ENCODE measurements around the gene CHRM1. TPM values are rescaled to one million over a fixed set of nuclear protein-coding genes. Genes with fewer than 3 reads are reported as not detected.

The CHRM1 gene
- total RNA-seq, 2 donors from 2014 or later = not detected

DNA sequence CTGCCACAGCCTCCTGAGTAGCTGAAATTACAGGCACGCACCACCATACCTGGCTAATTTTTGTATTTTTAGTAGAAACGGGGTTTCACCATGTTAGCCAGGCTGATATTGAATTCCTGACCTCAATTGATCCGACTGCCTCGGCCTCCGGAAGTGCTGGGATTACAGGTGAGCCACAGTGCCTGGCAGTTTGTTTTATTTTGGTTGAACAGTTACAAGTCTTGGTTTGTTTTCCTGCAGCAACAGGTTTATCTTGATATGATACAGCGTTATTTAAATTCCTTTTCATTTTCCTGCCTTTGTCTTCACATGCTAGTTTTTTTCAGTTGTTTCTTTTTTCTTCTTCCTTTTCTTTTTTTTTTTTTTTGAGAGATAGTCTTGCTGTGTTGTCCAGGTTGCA, 44.5 kb downstream of the CHRM1 start:
- DNase-seq = no peak
- peaks cover 22% of the 10 kb centered on the region for H3K4me1 Mint-ChIP-seq
- Histone ChIP-seq H3K4me1 (ENCODE audit: control insufficient read depth, insufficient read depth, low read length) (peaks cover 8% of the 10 kb centered on the region), H3K36me3 (ENCODE audit: control insufficient read depth, insufficient read depth, low read length) (peaks cover 54% of the 10 kb centered on the region), H3K4me3 (ENCODE audit: low read length) (no peak overlapping the region), H3K9me3 (ENCODE audit: control insufficient read depth, low read length) (no peaks in the 10 kb centered on the region), H3K9ac (ENCODE audit: extremely low read depth, low read length, poor library complexity, severe bottlenecking) (no peak overlapping the region), H3K27ac (ENCODE audit: low read depth, low read length) (no peak overlapping the region), H3K27me3 (ENCODE audit: control insufficient read depth, insufficient read depth, low read length, poor library complexity, severe bottlenecking) (no peaks in the 10 kb centered on the region)
- H3K4me3 Mint-ChIP-seq = no peak overlapping the region
- H3K36me3 Mint-ChIP-seq (ENCODE audit: low read depth) = peaks cover 45% of the 10 kb centered on the region
- H3K9me3 Mint-ChIP-seq = no peaks in the 10 kb centered on the region
- 91 to 98% methylated on average over 6 of the region's 6 CpGs for WGBS, 2 experiments (ENCODE audit: insufficient coverage in 1 of 2, insufficient read length in 1 of 2)
- H3K27me3 Mint-ChIP-seq (ENCODE audit: insufficient read depth) = no peaks in the 10 kb centered on the region
- peak overlapping the region; percentile 35 for H3K27ac Mint-ChIP-seq
- TF ChIP-seq, protein P1, sequence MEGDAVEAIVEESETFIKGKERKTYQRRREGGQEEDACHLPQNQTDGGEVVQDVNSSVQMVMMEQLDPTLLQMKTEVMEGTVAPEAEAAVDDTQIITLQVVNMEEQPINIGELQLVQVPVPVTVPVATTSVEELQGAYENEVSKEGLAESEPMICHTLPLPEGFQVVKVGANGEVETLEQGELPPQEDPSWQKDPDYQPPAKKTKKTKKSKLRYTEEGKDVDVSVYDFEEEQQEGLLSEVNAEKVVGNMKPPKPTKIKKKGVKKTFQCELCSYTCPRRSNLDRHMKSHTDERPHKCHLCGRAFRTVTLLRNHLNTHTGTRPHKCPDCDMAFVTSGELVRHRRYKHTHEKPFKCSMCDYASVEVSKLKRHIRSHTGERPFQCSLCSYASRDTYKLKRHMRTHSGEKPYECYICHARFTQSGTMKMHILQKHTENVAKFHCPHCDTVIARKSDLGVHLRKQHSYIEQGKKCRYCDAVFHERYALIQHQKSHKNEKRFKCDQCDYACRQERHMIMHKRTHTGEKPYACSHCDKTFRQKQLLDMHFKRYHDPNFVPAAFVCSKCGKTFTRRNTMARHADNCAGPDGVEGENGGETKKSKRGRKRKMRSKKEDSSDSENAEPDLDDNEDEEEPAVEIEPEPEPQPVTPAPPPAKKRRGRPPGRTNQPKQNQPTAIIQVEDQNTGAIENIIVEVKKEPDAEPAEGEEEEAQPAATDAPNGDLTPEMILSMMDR (conservative IDR thresholded peaks at IDR 0.05) = no peak

DNA sequence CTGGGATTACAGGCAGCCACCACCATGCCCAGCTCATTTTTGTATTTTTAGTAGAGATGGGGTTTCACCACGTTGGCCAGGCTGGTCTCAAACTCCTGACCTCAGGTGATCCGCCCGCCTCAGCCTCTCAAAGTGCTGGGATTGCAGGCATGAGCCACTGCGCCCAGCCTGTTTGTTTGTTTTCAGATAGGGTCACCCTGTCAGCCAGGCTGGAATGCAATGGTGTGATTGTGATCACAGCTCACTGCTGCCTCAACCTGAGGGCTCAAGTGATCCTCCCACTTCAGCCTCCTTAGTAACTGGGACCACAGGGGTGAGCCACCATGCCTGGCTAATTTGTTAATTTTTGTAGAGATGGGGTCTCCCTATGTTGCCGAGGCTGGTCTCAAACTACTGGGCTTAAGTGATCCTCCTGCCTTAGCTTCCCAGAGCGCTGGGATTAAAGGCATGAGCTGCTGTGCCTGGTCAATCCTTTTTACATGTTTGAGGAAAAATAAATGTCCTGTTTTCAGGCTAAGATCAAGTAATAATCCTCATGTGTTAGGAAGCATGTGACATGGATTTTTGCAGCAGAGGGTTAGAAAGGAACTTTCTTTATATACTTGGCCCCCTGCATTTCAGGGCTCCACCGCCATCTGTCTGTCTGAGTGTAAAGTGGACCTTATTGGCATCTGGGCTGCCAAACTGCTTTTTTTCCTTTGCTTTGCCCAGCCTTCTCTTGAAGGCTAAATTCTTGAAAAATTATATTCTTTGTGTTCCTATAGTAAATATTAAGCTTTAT, 45.3 kb downstream of the CHRM1 start:
- DNase-seq = no peak
- peaks cover 8% of the 10 kb centered on the region for H3K4me1 ChIP-seq (ENCODE audit: control insufficient read depth, insufficient read depth, low read length)
- H3K27me3 Mint-ChIP-seq (ENCODE audit: insufficient read depth) = no peaks in the 10 kb centered on the region
- H3K27ac Mint-ChIP-seq = peak overlapping the region; percentile 76
- H3K9me3 ChIP-seq (ENCODE audit: control insufficient read depth, low read length) = no peaks in the 10 kb centered on the region
- no peaks in the 10 kb centered on the region for H3K27me3 ChIP-seq (ENCODE audit: control insufficient read depth, insufficient read depth, low read length, poor library complexity, severe bottlenecking)
- H3K36me3 ChIP-seq (ENCODE audit: control insufficient read depth, insufficient read depth, low read length) = peaks cover 57% of the 10 kb centered on the region
- TF ChIP-seq, protein P1 (conservative IDR thresholded peaks at IDR 0.05) = peak; percentile 34
- H3K36me3 Mint-ChIP-seq (ENCODE audit: low read depth) = peaks cover 46% of the 10 kb centered on the region
- H3K27ac ChIP-seq (ENCODE audit: low read depth, low read length) = no peak overlapping the region
- no peaks in the 10 kb centered on the region for H3K9me3 Mint-ChIP-seq
- H3K9ac ChIP-seq (ENCODE audit: extremely low read depth, low read length, poor library complexity, severe bottlenecking) = no peak overlapping the region
- WGBS, 2 experiments (ENCODE audit: insufficient coverage in 1 of 2, insufficient read length in 1 of 2) = 86 to 100% methylated on average over 6 to 7 of the region's 7 CpGs
- peaks cover 22% of the 10 kb centered on the region for H3K4me1 Mint-ChIP-seq
- no peak overlapping the region for H3K4me3 ChIP-seq (ENCODE audit: low read length)
- no peak overlapping the region for H3K4me3 Mint-ChIP-seq

DNA sequence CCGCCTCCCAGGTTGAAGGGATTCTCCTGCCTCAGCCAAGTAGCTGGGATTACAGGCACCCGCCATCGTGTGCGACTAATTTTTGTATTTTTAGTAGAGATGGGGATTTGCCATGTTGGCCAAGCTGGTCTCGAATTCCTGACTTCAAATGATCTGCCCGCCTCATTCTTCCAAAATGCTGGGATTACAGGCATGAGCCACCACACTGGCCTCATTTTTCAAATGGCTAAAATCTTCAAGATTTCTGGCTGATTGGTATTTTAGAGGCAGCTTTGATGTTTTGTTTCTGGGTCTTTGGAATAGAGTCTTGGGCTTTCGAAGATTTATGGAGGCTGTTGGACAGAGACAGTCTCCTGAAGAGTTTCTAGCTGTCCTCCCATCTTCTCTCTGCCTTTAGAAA, 46.3 kb downstream of the CHRM1 start:
- H3K9me3 Mint-ChIP-seq = no peaks in the 10 kb centered on the region
- no peak overlapping the region for H3K4me3 Mint-ChIP-seq
- H3K4me1 ChIP-seq (ENCODE audit: control insufficient read depth, insufficient read depth, low read length) = peaks cover 8% of the 10 kb centered on the region
- DNase-seq = no peak
- H3K4me3 ChIP-seq (ENCODE audit: low read length) = no peak overlapping the region
- H3K36me3 ChIP-seq (ENCODE audit: control insufficient read depth, insufficient read depth, low read length) = peaks cover 62% of the 10 kb centered on the region
- H3K27ac ChIP-seq (ENCODE audit: low read depth, low read length) = no peak overlapping the region
- peaks cover 15% of the 10 kb centered on the region for H3K4me1 Mint-ChIP-seq
- H3K27ac Mint-ChIP-seq = peak overlapping the region; percentile 39
- TF ChIP-seq, protein P1 (conservative IDR thresholded peaks at IDR 0.05) = no peak
- no peaks in the 10 kb centered on the region for H3K27me3 Mint-ChIP-seq (ENCODE audit: insufficient read depth)
- no peak overlapping the region for H3K9ac ChIP-seq (ENCODE audit: extremely low read depth, low read length, poor library complexity, severe bottlenecking)
- H3K36me3 Mint-ChIP-seq (ENCODE audit: low read depth) = peaks cover 49% of the 10 kb centered on the region
- H3K27me3 ChIP-seq (ENCODE audit: control insufficient read depth, insufficient read depth, low read length, poor library complexity, severe bottlenecking) = no peaks in the 10 kb centered on the region
- no peaks in the 10 kb centered on the region for H3K9me3 ChIP-seq (ENCODE audit: control insufficient read depth, low read length)
- WGBS, 2 experiments (ENCODE audit: insufficient coverage in 1 of 2, insufficient read length in 1 of 2) = 94 to 95% methylated on average over 7 of the region's 7 CpGs

Measured in endodermal cell (in vitro differentiated cells).